ENCODE results near the gene TNNT2.

The TNNT2 gene

DNA sequence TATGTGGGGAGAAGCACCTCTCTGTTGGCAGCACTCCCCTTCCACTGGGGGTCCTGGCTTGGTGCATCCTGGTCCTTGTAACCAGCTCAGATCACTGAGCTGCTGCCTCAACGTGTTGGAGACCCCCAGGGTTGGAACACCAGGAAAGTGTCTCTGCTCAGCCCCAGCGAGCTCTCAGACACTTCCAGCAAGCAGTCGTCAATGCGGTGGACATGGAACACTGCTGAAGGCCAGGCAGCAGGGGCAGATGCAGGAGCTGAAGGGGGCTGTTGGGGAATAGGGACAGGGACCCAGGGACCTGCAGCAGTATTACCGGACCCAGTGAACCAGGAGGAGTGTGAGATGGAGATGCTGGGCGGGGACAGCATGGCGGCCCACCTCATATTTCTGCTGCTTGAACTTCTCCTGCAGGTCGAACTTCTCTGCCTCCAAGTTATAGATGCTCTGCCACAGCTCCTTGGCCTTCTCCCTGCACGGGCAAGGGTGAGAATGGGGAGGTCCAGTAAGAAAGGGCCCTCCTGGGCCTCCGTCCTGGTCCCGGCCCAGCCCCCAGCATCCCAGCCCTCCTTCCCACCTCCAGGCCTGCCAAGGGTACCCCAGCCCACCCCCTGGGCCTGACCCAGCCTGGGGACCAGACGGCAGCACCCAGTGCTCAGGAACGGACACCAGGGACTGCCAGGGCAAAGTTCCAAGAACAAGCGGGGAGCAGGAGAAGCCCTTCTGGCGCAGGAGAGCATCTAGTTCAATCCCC lies 16.4 kb downstream of the TNNT2 start:
- DNase-seq (ENCODE audit: insufficient read length, low spot score): no peak
- FAIRE-seq: no peak
- TF ChIP-seq CTCF (IDR thresholded peaks at IDR 0.05; ENCODE audit: insufficient read depth, missing control alignments): no peak

- DNase-seq (ENCODE audit: insufficient read length, low spot score): no peak
- no peak for TF ChIP-seq CTCF (IDR thresholded peaks at IDR 0.05; ENCODE audit: insufficient read depth, missing control alignments)
- FAIRE-seq: no peak
These were observed 17.0 kb downstream of the TNNT2 start for GRCh38 chr1:201360486-201360885.

DNA sequence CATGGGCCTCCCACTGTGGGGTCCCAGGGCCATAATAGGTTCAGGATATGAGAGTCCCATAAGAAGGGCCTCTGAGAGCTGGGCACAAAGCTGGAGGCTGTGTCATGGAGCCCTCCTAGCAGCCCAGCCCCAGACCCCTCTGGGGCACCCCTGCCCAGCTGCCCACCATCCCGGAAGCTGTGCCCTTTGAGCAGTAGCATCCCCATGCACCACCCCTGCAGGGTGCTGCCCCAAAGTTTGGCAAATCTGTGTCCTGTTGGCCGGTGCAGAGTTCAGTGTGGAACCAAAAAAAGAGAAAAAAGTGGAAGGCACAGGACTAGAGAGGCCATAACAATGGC lies 17.6 kb downstream of the TNNT2 start:
- FAIRE-seq (no peak), DNase-seq (ENCODE audit: insufficient read length, low spot score) (no peak)
- no peak for TF ChIP-seq CTCF (IDR thresholded peaks at IDR 0.05; ENCODE audit: insufficient read depth, missing control alignments)

GRCh38 chr1:201359031-201359872 lies 18.2 kb downstream of the TNNT2 start:
- no peak for TF ChIP-seq CTCF (IDR thresholded peaks at IDR 0.05; ENCODE audit: insufficient read depth, missing control alignments)
- FAIRE-seq (no peak), DNase-seq (ENCODE audit: insufficient read length, low spot score) (no peak)

DNA sequence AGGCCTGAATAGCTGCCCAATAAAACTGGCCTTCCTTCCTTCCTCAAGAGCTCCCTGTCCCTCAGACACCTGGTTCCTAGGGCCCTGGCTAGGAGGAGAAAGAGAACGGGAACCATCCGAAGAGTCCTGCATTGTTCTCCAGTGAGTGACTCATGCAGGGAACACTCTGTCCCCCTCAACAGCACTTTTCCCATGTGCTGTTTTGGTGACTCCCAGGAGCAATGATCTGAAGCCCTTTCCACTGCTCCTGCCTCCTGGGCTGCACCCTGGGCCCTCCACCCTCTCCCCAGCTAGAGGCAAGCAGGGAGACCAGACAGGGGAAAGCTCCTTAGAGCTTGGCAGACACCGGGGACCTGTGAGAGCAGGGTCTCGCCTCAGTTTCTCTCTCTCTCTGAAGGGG lies 18.9 kb downstream of the TNNT2 start:
- DNase-seq (ENCODE audit: insufficient read length, low spot score) (no peak), FAIRE-seq (no peak)
- no peak for TF ChIP-seq CTCF (IDR thresholded peaks at IDR 0.05; ENCODE audit: insufficient read depth, missing control alignments)

DNA sequence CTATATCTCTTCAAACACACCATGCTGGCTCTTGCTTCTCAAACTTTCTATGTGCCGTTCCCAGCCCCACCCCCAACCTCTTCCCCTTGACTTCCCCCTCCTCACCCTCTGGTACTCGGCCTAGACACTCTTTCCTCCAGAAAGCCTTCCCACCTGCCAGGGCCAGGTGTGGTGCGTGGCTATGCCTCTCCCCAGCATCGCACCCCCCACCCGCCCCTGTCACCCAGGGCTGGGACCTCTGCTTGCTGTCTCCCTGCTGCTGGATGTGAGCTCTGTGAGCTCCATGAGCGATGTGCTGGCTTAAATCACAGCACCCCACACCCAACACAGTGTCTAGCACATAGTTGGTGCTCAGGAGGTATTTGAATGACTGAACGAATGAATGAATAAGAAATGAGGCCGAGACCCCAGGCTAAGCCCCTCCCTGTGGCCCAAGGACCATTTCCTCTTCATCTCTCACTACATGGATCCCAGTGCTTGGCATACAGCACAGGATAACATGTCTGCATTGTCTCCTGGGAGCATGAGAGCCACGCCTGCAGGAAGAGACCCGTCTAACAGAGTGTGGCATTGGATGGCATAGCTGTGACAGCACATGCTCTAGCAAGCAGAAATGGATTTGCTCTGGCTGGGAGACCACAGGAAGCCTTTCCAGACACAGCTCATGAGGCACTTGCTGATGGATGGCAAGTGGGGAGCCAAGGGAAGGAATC lies 19.7 kb downstream of the TNNT2 start:
- FAIRE-seq (no peak), DNase-seq (ENCODE audit: insufficient read length, low spot score) (no peak)
- no peak for TF ChIP-seq CTCF (IDR thresholded peaks at IDR 0.05; ENCODE audit: insufficient read depth, missing control alignments)
